Central memory CD4-positive, alpha-beta T cell (primary cell): ENCODE data around the gene NRDE2.

ENCODE experiments used
- DNase-seq: peaks from one replicate; pipeline ENCODE4 v3.0.0; 2022

The NRDE2 gene

DNA sequence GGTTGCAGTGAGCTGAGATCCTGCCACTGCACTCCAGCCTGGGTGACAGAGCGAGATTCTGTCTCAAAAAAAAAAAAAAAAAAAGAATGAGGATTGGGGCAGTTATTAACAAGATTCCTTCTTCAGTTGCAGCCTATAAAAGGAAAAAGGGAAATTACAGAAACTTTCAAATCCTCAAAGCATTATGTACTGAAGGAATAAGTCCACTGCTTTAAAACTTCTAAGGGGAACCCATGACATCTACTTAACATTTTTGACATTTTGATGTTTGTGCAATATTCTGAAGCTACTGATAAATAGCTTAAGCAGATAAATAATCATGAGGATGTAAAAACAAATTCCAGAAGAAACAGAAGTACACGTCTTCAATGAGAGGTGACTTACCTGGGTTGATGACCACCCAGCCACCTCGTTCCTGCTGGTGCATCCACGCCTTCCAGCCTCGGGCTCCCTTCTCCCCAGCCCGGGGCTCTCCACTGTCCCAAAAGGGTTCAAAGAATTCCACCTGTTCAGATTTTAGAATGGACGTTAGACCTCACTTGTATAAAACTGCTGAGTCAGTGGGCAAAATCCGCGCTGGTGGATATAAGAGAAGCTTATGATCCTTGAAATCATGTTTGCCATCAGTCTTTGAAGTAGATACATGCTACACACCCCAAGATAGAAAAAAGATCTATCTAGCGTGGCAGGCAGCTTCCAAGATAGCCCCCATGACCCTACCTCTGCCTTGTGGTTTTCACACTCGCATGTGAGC, 33.7 kb downstream of the NRDE2 start:
- no peak for DNase-seq

DNA sequence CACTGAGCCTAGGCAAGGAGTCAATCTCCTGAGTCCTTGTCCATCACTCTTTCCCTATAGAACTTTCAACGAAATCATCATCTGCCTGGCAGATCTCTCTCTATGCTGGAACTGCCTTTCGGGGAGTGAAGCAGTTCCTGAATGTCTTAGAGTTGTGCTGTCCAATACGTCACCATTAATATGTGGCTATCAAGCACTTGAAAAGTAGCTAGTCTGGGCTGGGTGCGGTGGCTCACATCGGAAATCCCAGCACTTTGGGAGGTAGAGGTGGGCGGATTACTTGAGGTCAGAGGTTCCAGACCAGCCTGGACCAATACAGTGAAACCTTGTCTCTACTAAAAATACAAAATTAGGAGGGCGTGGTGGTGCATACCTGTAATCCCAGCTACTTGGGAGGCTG, 35.1 kb downstream of the NRDE2 start:
- no peak for DNase-seq

- no peak for DNase-seq
These were observed 35.7 kb downstream of the NRDE2 start for GRCh38 chr14:90295870-90296516.

GRCh38 chr14:90294872-90295271, 36.9 kb downstream of the NRDE2 start:
- DNase-seq: no peak

- DNase-seq: no peak
These were observed 37.7 kb downstream of the NRDE2 start for GRCh38 chr14:90293766-90294730.

- no peak for DNase-seq
These were observed 40.0 kb downstream of the NRDE2 start for GRCh38 chr14:90291699-90292098.

GRCh38 chr14:90290337-90291011, 41.3 kb downstream of the NRDE2 start:
- no peak for DNase-seq

DNA sequence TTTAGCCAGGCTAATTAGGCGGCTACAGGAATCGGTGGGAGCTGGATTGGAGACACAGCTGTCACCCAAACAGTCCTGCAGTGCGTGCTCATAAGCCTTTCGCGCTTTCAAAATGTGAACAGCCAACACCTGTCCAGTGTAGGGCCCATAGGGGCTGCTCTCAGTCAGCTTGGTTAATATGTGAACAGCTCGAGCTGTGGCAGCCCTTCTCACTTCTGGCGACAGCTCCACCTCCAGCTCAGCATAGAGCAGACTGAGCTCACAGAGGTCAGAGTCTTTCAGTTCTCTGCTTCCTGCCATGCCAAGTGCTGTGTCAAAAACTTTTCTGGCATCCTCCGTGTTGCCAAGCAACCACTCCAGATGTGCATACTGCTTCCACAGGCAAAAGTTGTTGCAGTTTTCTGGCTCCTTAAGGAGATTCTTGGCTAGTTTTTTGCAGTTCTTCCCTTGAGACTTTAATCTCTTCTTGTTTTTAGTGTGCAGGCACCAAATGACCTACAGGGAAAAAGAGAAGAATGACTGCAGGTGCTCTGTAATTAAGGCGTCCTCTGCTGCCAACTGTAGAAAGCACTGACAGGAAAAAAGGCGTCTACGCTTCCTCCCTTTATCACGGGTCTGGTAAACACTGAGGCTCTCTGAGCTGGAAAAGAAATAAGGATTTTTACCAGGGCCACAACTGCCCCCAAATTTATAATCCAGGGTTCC, 42.9 kb downstream of the NRDE2 start:
- DNase-seq: no peak

- no peak for DNase-seq
These were observed 44.0 kb downstream of the NRDE2 start for GRCh38 chr14:90287791-90288190.

DNA sequence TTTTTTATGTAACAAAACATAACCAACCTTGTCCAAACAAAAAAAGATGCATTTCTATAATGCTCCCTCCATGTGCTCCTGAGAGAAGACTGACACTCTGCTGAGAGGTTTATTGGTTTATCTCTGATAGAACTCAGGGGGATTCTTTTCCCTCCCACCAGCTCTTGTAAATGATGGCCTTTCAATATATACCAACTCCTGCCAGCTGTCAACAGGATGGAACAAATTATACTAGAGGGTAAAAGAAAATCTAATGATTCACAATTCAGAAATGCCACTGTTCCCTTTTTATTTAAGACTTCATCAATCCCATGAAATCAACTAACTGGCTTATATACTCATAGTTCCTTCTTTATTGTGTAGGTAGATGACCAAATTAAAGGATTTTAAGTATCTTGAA, 50.0 kb downstream of the NRDE2 start:
- no peak for DNase-seq

DNA sequence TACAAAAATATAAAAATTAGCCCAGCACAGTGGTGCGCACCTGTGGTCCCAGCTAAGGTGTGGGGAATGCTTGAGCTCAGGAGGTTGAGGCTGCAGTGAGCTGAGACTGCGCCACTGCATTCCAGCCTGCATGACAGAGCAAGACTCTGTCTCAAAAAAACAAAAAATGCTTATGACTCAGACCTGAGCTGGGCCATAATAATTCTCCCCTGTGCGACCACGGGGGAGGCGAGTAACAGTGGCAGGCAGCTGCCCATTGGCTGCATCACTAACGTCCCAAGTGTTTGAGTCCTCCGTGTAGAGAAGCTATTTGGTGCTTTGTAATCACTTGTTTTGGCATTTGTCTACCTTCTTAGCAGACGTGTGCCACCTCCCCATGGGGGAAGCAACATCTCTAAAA, 50.5 kb downstream of the NRDE2 start:
- no peak for DNase-seq

- DNase-seq: no peak
These were observed 51.6 kb downstream of the NRDE2 start for GRCh38 chr14:90280096-90280495.

- no peak for DNase-seq
These were observed 53.3 kb downstream of the NRDE2 start for GRCh38 chr14:90278199-90279175.

DNA sequence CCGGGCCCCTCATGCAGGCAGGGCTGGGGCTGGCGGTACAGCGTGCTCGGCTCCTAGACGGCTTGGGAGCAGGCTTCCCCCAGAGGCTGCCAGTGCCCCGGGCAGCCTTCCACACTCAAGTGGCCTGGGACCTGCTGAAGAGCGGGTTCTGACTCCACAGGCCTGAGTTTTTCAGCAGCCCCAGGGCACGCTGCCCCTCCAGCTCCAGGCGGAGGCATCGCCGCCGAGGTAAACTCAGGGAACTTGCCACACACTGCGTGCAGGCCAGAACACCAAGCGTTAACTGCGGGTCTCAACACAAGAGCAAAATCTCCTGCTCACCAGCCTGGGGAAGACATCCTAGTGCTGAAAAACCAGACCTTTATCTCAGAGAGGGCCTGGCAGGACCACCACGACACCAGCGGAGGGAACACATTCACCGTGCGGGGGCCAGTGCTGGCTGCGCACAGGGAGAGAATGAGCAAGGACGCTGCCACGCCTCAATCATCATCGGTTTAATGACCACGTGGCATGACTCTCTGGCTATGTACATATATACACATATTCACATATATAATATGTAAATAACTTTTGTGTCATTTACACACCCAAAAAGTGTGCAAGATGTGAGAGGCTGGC, 54.1 kb downstream of the NRDE2 start:
- DNase-seq: no peak

DNA sequence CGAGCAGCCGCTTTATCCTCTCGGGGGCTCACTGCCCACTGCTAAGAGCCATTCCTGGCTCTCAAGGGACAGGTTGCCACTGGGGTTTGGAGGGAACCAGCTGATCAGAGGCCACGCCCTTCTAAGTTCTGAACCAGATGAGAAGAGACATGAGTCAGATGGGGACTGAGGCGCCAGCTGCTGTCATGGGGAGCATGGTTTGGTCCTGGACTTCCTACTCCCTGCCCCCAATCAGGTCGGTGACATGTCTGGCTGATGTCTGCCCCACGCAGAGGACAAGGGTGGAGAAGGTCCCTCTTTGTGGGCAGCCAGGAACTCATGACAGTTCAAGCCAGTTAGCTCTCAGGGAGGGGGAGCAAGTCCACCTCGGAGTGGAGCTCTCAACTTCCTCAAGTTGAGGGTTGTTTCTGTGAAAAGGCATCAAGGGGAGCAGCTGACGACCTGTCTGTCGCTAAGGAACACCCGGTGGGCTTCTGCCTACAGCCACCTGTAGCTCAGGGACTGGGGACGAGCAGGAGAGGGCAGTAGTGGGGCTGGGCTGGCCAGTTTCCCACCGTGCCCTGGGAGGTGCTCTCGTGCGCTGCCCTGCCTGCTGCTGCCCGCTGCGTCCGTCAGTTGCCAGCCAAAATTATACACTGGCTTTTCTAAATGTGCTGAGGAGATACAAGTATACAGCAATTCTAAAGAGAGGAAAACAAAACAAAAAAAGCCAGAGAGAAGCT, 54.9 kb downstream of the NRDE2 start:
- no peak for DNase-seq

DNA sequence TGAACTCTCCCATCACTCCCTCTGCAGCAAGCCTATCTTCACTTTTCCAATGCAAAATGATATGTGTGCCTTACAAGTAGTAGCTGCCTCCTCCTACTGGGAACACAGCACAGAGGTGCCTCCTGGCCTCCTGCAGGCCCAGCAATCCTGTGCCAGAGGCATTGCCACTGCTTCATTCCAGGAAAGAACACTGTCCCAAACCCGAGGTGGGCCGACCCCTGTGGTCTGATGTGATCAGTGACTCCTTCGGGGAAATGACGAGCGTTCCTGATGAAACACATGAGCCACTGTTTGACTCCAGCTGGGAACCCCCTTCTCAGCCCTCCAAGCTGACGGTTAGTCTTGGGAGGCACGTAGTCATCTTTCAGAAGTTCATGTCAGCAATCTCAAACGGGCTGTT, 55.9 kb downstream of the NRDE2 start:
- DNase-seq: no peak

DNA sequence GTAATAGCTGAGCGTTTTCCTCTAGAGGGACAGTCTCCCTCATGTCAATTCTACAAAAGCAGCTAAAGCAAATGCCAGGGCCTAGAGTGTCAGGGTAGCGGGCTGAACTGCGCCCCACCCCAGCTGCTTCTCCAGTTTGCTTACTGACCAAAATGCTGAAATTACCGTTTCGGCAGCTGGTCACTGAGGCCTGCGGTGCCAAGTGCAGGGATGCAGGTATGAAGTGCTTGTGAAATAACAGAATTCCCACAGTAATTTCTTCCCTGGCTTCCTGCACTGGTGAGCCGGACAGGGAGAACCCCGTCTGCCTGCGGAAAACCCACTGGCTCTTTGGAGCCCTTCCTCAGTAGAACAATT, 56.3 kb downstream of the NRDE2 start:
- no peak for DNase-seq

- DNase-seq: no peak
These were observed 56.8 kb downstream of the NRDE2 start for GRCh38 chr14:90274808-90275457.

- DNase-seq: no peak
These were observed 57.7 kb downstream of the NRDE2 start for GRCh38 chr14:90274019-90274418.
